ENCODE data around the gene SYVN1. TPM values are rescaled to one million over a fixed set of nuclear protein-coding genes. Genes with fewer than 3 reads are reported as not detected.

SYVN1 gene
- total RNA-seq (ENCODE audit: unreplicated experiment): 54.7 TPM
- long read RNA-seq: 0 reads

DNA sequence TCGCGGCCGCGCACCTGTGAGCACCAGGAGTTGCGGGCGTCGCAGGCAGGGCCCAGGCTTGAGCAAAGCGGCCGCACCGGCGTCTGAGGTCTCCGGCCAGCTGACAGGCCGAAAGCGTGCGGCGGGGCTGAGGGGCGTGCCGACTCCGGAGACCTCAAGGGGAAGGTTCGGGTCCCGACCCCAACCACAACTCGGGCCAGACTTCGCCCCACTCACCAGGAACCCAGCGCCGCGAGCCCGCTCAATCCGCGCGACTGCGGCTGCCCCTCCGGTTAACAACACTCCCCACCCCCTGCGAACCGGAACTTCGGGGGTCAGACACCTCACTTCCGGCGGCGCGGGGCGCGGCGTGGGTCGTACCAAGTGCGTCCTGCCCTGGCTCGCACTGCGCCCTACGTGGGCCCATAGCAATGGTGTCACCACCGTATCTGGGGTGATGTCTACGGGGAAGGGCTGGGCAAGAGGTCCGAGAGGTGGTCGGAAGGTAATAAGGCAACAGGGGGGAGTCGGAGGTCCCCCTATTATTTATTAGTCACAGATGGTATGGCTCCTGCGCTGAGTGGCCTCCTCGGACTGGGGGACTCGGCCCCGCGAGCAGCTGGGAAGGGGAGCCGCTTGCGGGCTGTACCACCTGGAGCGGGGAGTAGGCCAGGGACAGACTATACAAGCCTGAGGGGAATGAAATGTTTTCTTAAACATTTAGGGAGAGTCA is at the start of gene SYVN1:
SYVN1 (minus strand) TSS at position 280 of the 712 bp plus-strand sequence. CDS start 918 bp downstream, outside the sequence.
- peaks cover 15% of the 10 kb centered on the region for H3K4me1 Mint-ChIP-seq (ENCODE audit: low read depth, unreplicated experiment)
- H3K4me3 Mint-ChIP-seq (ENCODE audit: unreplicated experiment): peak within 1 kb of the TSS; percentile 97
- TF ChIP-seq CTCF (IDR thresholded peaks at IDR 0.05; ENCODE audit: partially characterized antibody, unreplicated experiment): no peak
- no peaks in the 10 kb centered on the region for H3K36me3 Mint-ChIP-seq (ENCODE audit: unreplicated experiment)
- DNase-seq: peak; percentile 92
- peak within 1 kb of the TSS; percentile 99 for H3K27ac Mint-ChIP-seq (ENCODE audit: unreplicated experiment)
- peaks cover 9% of the 10 kb centered on the region for H3K9me3 Mint-ChIP-seq (ENCODE audit: unreplicated experiment)
- H3K27me3 Mint-ChIP-seq (ENCODE audit: unreplicated experiment): peaks cover 6% of the 10 kb centered on the region

GRCh38 chr11:65183201-65183891 is 49.0 kb upstream of the SYVN1 start:
- peaks cover 8% of the 10 kb centered on the region for H3K4me1 Mint-ChIP-seq (ENCODE audit: low read depth, unreplicated experiment)
- peaks cover 10% of the 10 kb centered on the region for H3K27me3 Mint-ChIP-seq (ENCODE audit: unreplicated experiment)
- H3K27ac Mint-ChIP-seq (ENCODE audit: unreplicated experiment): peak overlapping the region; percentile 62
- TF ChIP-seq CTCF (IDR thresholded peaks at IDR 0.05; ENCODE audit: partially characterized antibody, unreplicated experiment): no peak
- peak overlapping the region; percentile 100 for H3K4me3 Mint-ChIP-seq (ENCODE audit: unreplicated experiment)
- H3K36me3 Mint-ChIP-seq (ENCODE audit: unreplicated experiment): no peaks in the 10 kb centered on the region
- DNase-seq: no peak
- H3K9me3 Mint-ChIP-seq (ENCODE audit: unreplicated experiment): peaks cover 5% of the 10 kb centered on the region

GRCh38 chr11:65182258-65183170 is 48.2 kb upstream of the SYVN1 start:
- Mint-ChIP-seq H3K4me3 (ENCODE audit: unreplicated experiment) (peak overlapping the region; percentile 100), H3K36me3 (ENCODE audit: unreplicated experiment) (no peaks in the 10 kb centered on the region), H3K9me3 (ENCODE audit: unreplicated experiment) (peaks cover 5% of the 10 kb centered on the region), H3K27me3 (ENCODE audit: unreplicated experiment) (peaks cover 10% of the 10 kb centered on the region), H3K4me1 (ENCODE audit: low read depth, unreplicated experiment) (peaks cover 8% of the 10 kb centered on the region), H3K27ac (ENCODE audit: unreplicated experiment) (peak overlapping the region; percentile 99)
- no peak for TF ChIP-seq CTCF (IDR thresholded peaks at IDR 0.05; ENCODE audit: partially characterized antibody, unreplicated experiment)
- DNase-seq: peak; percentile 62

- peaks cover 8% of the 10 kb centered on the region for H3K4me1 Mint-ChIP-seq (ENCODE audit: low read depth, unreplicated experiment)
- no peaks in the 10 kb centered on the region for H3K36me3 Mint-ChIP-seq (ENCODE audit: unreplicated experiment)
- H3K27ac Mint-ChIP-seq (ENCODE audit: unreplicated experiment): peak within 1 kb of the TSS; percentile 99
- DNase-seq: peak; percentile 77
- peaks cover 5% of the 10 kb centered on the region for H3K9me3 Mint-ChIP-seq (ENCODE audit: unreplicated experiment)
- H3K4me3 Mint-ChIP-seq (ENCODE audit: unreplicated experiment): peak within 1 kb of the TSS; percentile 100
- peaks cover 10% of the 10 kb centered on the region for H3K27me3 Mint-ChIP-seq (ENCODE audit: unreplicated experiment)
- no peak for TF ChIP-seq CTCF (IDR thresholded peaks at IDR 0.05; ENCODE audit: partially characterized antibody, unreplicated experiment)
Measured at GRCh38 chr11:65181569-65182257, 47.4 kb upstream of the SYVN1 start, which contains the start of gene CAPN1. CAPN1 (plus strand) TSS chr11:65181928; CDS start chr11:65182702, 774 bp downstream.
